A549 (cell line): ENCODE data around the gene HSPG2.

Source experiments
- MAFK ChIP-seq: fragments of 450-650 bp; IDR thresholded peaks from 2 replicates; pipeline ENCODE4 v1.6.1; 2014; ENCODE audit not compliant: partially characterized antibody
- TF ChIP-seq, protein P1 (sequence below): fragments of >200 bp; sonication (Bioruptor Twin); formaldehyde crosslinking; IDR thresholded peaks from 3 replicates; pipeline ENCODE4 v1.5.1; 2016

- TF ChIP-seq MAFK = no peak
- TF ChIP-seq, protein P1, sequence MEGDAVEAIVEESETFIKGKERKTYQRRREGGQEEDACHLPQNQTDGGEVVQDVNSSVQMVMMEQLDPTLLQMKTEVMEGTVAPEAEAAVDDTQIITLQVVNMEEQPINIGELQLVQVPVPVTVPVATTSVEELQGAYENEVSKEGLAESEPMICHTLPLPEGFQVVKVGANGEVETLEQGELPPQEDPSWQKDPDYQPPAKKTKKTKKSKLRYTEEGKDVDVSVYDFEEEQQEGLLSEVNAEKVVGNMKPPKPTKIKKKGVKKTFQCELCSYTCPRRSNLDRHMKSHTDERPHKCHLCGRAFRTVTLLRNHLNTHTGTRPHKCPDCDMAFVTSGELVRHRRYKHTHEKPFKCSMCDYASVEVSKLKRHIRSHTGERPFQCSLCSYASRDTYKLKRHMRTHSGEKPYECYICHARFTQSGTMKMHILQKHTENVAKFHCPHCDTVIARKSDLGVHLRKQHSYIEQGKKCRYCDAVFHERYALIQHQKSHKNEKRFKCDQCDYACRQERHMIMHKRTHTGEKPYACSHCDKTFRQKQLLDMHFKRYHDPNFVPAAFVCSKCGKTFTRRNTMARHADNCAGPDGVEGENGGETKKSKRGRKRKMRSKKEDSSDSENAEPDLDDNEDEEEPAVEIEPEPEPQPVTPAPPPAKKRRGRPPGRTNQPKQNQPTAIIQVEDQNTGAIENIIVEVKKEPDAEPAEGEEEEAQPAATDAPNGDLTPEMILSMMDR = no peak
These were observed 111.7 kb downstream of the HSPG2 start for GRCh38 chr1:21825393-21825792.
